ENCODE results near the gene LUM. TPM values are rescaled to one million over a fixed set of nuclear protein-coding genes. Genes with fewer than 3 reads are reported as not detected.
"Not testable (repeated sequence)": the region's sequence is repeated elsewhere in the genome, so short reads cannot be mapped to it uniquely, and the experiment has no call there.

The LUM gene
- total RNA-seq, 1 donor from 2014 or later: 14.2 TPM

- no peak for TF ChIP-seq CTCF (IDR thresholded peaks at IDR 0.05; ENCODE audit: insufficient read depth, low read length, severe bottlenecking)
- Histone ChIP-seq H3K4me3 (ENCODE audit: low read depth, low read length) (no peak overlapping the region), H3K27me3 (ENCODE audit: control insufficient read depth, insufficient read depth, low read length) (no peaks in the 10 kb centered on the region), H3K36me3 (ENCODE audit: control insufficient read depth, insufficient read depth, low read length) (no peaks in the 10 kb centered on the region)
- no peak for DNase-seq (ENCODE audit: low read depth)
- FAIRE-seq: peak; percentile 36
Observed at GRCh38 chr12:91091916-91092715, 19.2 kb downstream of the LUM start.

GRCh38 chr12:91089953-91090352 is 21.3 kb downstream of the LUM start:
- H3K36me3 ChIP-seq (ENCODE audit: control insufficient read depth, insufficient read depth, low read length); H3K27me3 ChIP-seq (ENCODE audit: control insufficient read depth, insufficient read depth, low read length); FAIRE-seq; H3K4me3 ChIP-seq (ENCODE audit: low read depth, low read length); DNase-seq (ENCODE audit: low read depth): not testable (repeated sequence)

- TF ChIP-seq CTCF (IDR thresholded peaks at IDR 0.05; ENCODE audit: insufficient read depth, low read length, severe bottlenecking): no peak
- Histone ChIP-seq H3K36me3 (ENCODE audit: control insufficient read depth, insufficient read depth, low read length) (no peaks in the 10 kb centered on the region), H3K27me3 (ENCODE audit: control insufficient read depth, insufficient read depth, low read length) (peaks cover 8% of the 10 kb centered on the region), H3K4me3 (ENCODE audit: low read depth, low read length) (no peak overlapping the region)
- FAIRE-seq (no peak), DNase-seq (ENCODE audit: low read depth) (no peak)
Observed at GRCh38 chr12:91080041-91080440, 31.3 kb downstream of the LUM start.

- DNase-seq (ENCODE audit: low read depth) (no peak), FAIRE-seq (no peak)
- Histone ChIP-seq H3K36me3 (ENCODE audit: control insufficient read depth, insufficient read depth, low read length) (no peaks in the 10 kb centered on the region), H3K27me3 (ENCODE audit: control insufficient read depth, insufficient read depth, low read length) (peaks cover 8% of the 10 kb centered on the region), H3K4me3 (ENCODE audit: low read depth, low read length) (no peak overlapping the region)
- TF ChIP-seq CTCF (IDR thresholded peaks at IDR 0.05; ENCODE audit: insufficient read depth, low read length, severe bottlenecking): no peak
Observed at GRCh38 chr12:91078501-91078900, 32.8 kb downstream of the LUM start.

GRCh38 chr12:91077228-91077954 is 33.9 kb downstream of the LUM start:
- no peaks in the 10 kb centered on the region for H3K36me3 ChIP-seq (ENCODE audit: control insufficient read depth, insufficient read depth, low read length)
- DNase-seq (ENCODE audit: low read depth) (no peak), FAIRE-seq (peak; percentile 85)
- peaks cover 8% of the 10 kb centered on the region for H3K27me3 ChIP-seq (ENCODE audit: control insufficient read depth, insufficient read depth, low read length)
- TF ChIP-seq CTCF (IDR thresholded peaks at IDR 0.05; ENCODE audit: insufficient read depth, low read length, severe bottlenecking): no peak
- H3K4me3 ChIP-seq (ENCODE audit: low read depth, low read length): no peak overlapping the region

GRCh38 chr12:91074851-91075250 is 36.4 kb downstream of the LUM start:
- FAIRE-seq (no peak), DNase-seq (ENCODE audit: low read depth) (peak; percentile 14)
- H3K27me3 ChIP-seq (ENCODE audit: control insufficient read depth, insufficient read depth, low read length): peaks cover 8% of the 10 kb centered on the region
- no peak for TF ChIP-seq CTCF (IDR thresholded peaks at IDR 0.05; ENCODE audit: insufficient read depth, low read length, severe bottlenecking)
- no peak overlapping the region for H3K4me3 ChIP-seq (ENCODE audit: low read depth, low read length)
- H3K36me3 ChIP-seq (ENCODE audit: control insufficient read depth, insufficient read depth, low read length): no peaks in the 10 kb centered on the region

Measured in bronchial epithelial cell (primary cell).